Measurements from ENCODE around the gene WDR93.
"Not testable (repeated sequence)": the region's sequence is repeated elsewhere in the genome, so short reads cannot be mapped to it uniquely, and the experiment has no call there.

WDR93 gene

DNA sequence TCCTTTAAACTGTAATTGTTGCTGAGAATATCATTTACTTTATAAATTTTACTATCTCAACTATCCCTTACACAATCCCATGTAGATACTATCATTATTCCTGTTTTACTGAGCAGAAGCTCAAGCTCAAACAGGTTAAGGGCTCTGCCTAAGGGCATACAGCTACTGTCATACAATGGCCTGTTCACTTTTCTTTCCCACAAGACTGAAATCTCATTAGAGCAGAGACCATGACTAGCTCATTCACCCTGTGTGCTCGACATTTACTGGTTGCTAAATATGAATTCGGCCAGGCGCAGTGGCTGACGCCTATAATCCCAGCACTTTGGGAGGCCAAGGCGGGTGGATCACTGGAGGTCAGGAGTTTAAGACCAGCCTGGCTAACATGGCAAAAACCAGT lies 83.9 kb downstream of the WDR93 start:
- DNase-seq = no peak

- DNase-seq = no peak
Observed at GRCh38 chr15:89775815-89776214, 85.2 kb downstream of the WDR93 start.

DNA sequence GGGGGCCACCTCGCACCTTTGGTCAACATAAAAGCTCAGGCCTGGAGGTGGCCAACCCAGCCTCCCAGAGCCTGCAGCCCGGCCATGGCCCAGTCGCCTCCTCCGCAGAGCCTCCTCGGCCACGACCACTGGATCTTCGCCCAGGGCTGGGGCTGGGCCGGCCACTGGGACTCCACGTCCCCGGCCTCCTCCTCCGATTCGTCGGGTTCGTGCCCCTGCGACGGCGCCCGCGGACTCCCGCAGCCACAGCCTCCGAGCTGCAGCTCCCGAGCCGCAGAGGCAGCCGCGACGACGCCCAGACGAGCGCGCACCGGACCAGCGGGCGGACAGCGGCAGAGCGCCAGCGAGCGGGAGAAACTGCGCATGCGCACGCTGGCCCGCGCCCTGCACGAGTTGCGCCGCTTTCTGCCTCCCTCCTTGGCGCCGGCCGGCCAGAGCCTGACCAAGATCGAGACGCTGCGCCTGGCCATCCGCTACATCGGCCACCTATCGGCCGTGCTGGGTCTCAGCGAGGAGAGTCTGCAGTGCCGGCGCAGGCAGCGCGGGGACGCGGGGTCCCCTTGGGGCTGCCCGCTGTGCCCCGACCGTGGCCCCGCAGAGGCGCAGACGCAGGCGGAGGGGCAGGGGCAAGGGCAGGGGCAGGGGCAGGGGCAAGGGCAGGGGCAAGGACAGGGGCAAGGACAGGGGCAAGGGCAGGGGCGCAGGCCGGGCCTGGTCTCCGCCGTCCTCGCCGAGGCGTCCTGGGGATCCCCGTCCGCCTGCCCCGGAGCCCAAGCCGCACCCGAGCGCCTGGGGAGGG lies 85.9 kb downstream of the WDR93 start, which contains the start of gene MESP2:
TSS of gene MESP2 (plus strand) at position 59 of the 799 bp plus-strand sequence. CDS start at position 85, 26 bp downstream.
- DNase-seq = peak; percentile 11 to 59 (median 29)

GRCh38 chr15:89777073-89777751 lies 86.6 kb downstream of the WDR93 start:
- DNase-seq = no peak

- no peak for DNase-seq
Observed at GRCh38 chr15:89777782-89778380, 87.3 kb downstream of the WDR93 start.

GRCh38 chr15:89778861-89779260 lies 88.2 kb downstream of the WDR93 start:
- DNase-seq = no peak

- DNase-seq = no peak
Observed at GRCh38 chr15:89780601-89781000, 90.0 kb downstream of the WDR93 start.

- no peak for DNase-seq
Observed at GRCh38 chr15:89781055-89781454, 90.4 kb downstream of the WDR93 start.

- no peak for DNase-seq
Observed at GRCh38 chr15:89781891-89782618, 91.4 kb downstream of the WDR93 start.

- DNase-seq = not testable (repeated sequence)
Observed at GRCh38 chr15:89782619-89782950, 92.0 kb downstream of the WDR93 start.

GRCh38 chr15:89783111-89783860 lies 92.7 kb downstream of the WDR93 start:
- DNase-seq = no peak

DNA sequence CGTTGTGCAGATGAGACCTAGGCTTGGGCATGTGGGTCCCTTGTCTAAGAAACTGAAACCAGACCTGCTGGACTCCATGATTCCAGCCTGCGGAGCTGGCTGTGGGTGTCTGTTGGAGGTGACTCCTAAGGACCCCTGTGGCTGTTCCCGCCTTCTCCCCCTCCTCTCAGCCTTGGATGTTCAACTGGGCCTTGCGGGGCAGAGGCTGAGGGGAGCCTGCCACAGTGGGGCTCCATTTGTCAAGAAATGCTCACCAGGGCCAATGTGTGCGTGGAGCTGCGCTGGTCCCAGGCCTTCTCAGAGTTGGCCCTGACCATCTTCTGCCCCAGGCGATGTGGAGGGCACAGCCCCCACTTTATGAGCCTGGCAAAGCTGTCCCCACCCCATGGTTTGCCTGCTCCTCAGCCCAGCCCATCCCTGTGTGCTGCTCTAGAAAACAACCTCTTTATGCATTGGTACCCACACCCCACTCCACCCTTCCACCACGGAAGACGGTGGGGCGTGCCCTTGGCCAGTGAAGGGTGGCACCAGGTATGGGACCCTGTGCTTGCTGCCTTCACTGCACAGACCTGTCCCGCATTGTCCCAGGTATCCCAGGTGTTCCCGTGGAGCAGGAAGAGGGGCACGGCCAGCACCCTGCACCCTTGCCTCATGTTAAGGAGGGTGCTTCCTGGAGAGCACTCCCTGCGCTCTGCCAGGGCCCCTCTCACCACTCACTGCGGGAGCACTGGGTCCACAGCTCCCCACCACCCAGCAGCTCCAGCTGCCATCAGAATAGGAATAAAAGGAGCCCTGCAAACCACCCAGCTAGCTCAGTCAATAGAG lies 93.5 kb downstream of the WDR93 start:
- DNase-seq = no peak

DNA sequence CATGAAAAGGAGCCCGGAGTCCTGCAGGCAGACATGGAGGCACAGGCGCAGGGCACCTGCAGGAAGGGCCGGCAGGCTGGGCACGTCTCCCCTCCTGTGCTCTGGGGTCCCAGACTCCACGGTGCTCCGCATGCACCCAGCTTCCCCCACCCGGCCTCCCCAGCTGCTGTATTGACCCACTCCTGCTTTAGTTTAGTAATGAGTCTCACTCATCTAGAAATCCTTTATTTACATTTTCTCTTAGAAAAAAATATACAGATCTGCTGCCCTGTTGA lies 94.0 kb downstream of the WDR93 start:
- DNase-seq = no peak

DNA sequence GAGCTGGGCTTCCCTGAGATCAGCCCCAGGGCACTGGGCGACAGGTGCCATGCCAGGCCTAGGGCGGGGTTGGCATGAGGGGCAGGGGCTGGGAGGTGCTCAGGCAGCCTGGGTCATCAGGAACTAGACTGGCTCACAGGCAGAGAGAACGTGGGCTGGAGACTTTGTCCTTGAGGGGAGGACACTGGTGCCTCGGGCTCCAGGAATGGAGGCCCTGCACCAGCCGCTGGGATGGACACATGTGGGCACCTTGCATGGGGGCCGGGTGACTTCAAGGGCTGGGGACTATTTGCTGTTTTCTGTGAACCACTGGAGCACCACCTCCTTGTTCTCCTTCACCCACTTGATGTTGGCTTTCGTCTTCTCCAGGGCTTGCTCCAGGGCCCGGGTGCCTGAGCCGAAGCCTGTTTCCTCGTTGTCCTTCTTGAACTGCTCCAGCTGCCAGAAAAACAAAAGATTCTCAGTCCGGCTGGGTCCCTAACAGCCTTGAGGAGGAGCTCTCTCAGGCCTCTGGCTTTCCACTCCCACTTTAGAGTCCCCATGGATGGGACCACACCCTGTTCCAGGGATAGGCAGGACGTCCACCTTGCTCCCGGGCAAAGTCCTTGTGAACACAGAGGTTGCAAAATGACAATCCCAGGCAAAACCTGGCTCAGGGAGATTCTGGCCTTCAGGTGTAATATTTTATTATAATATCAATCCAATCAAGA lies 94.6 kb downstream of the WDR93 start:
- no peak for DNase-seq

DNA sequence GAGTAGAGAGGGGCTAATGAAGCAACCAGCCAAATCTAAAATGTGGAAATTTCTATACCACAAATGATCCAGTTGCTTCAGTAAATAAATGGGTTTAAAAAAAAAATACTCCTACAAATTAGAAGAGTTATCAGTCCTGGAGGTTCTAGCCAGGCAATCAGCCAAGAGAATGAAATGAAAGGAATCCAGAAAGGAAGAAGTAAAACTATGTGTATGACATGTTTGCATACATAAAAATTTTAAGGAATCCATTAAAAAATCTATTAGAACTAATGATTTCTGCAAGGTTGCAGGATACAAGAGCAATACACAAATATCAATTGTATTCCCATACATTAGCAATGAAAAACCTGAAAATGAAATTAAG lies 95.1 kb downstream of the WDR93 start:
- no peak for DNase-seq

- DNase-seq = no peak
Observed at GRCh38 chr15:89787944-89788343, 97.3 kb downstream of the WDR93 start.

GRCh38 chr15:89788585-89788984 lies 98.0 kb downstream of the WDR93 start:
- DNase-seq = not testable (repeated sequence)

DNA sequence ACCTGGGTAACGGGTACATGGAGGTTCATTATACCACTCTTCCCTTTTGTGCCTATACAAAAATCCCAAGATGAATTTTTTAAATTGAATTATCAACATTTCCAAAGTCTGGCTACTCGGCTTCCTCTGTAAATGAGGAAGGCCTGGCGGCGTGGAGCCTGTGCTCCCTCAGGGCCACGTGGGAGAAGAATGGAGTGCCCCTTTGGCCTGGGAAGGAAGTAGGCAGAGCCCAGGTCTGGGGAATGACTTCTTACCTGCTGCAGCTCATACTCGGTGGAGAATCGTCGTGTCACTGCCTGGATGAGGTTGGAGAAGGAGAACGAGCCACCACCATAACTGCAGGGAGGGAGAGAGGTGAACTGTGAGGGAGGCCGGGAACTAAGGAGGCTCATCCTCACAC lies 99.6 kb downstream of the WDR93 start:
- no peak for DNase-seq

- no peak for DNase-seq
Observed at GRCh38 chr15:89790661-89791060, 100.0 kb downstream of the WDR93 start.

GRCh38 chr15:89792106-89792805 lies 101.6 kb downstream of the WDR93 start:
- DNase-seq = no peak

All from NCI-H1417 (cell line).